ENCODE data around the gene UBALD2.

DNA sequence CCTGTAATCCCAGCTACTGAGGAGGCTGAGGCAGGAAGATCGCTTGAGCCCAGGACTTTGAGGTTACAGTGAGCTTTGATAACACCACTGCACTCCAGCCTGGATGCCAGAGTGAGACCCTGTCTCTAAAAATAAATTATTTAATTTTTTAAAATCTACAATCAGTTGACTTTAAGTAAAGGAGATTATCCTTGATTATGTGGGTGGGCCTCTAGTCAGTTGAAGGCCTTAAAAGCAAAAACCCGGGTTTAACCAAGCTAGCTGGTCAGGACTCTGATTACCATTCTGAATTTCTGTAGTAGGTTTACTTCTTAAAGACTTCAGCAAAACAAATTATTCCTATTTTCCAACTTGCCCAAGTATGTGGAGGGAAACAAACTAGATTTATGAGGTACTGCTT is 29.3 kb upstream of the UBALD2 start:
- TF ChIP-seq CTCF (IDR thresholded peaks at IDR 0.05; ENCODE audit: poor library complexity, severe bottlenecking), result no peak
- no peak for TF ChIP-seq REST (IDR thresholded peaks at IDR 0.05; ENCODE audit: borderline replicate concordance)
- no peak for TF ChIP-seq RAD21 (conservative IDR thresholded peaks at IDR 0.05)
- TF ChIP-seq EZH2 (IDR thresholded peaks at IDR 0.05; ENCODE audit: borderline replicate concordance, insufficient read depth, low read length, poor library complexity, severe bottlenecking), result no peak
- no peak for TF ChIP-seq EP300 (conservative IDR thresholded peaks at IDR 0.05; ENCODE audit: poor library complexity, severe bottlenecking)
